DND-41 (cell line): ENCODE measurements around the gene LMAN2.

ENCODE experiments used
- ATAC-seq: fragments of 200-7000 bp; cut with Tn5 transposase; 3 replicates; pipeline ENCODE4 v1.9.1; 2021; ENCODE audit warnings: low read depth; ENCODE audit not compliant: insufficient read depth
- DNase-seq: peaks from one replicate; pipeline ENCODE4 v3.0.0-alpha.2; 2020
- H2AFZ ChIP-seq: 2 replicates; pipeline ENCODE4 v1.6.0; 2012; ENCODE audit warnings: low read depth, low read length
- H3K27ac ChIP-seq: 2 replicates; pipeline ENCODE4 v1.5.1; 2012; ENCODE audit warnings: low read length, inconsistent platforms
- H3K27me3 ChIP-seq: fragments of 200-600 bp; sonication (generic); 2 replicates; pipeline ENCODE4 v1.6.0; 2012; ENCODE audit warnings: low read length, mild to moderate bottlenecking, inconsistent platforms; ENCODE audit not compliant: insufficient read depth, poor library complexity
- H3K36me3 ChIP-seq: 2 replicates; pipeline ENCODE4 v1.5.1; 2012; ENCODE audit warnings: low read length, inconsistent platforms; ENCODE audit not compliant: insufficient read depth
- H3K4me1 ChIP-seq: 2 replicates; pipeline ENCODE4 v1.5.1; 2012; ENCODE audit warnings: mild to moderate bottlenecking, low read length; ENCODE audit not compliant: insufficient read depth
- H3K4me2 ChIP-seq: 2 replicates; pipeline ENCODE4 v1.6.0; 2012; ENCODE audit warnings: mild to moderate bottlenecking, moderate library complexity, low read length, inconsistent platforms; ENCODE audit not compliant: insufficient read depth
- H3K4me3 ChIP-seq, 2 experiments: fragments of 200-600 bp in 1 of 2; shearing (Covaris generic) in 1 of 2; 2 replicates each; pipeline ENCODE4 v1.5.1; 2012 to 2016; ENCODE audit warnings: inconsistent platforms in 2 of 2, low read length in 2 of 2, mild to moderate bottlenecking in 2 of 2, low read depth in 1 of 2, moderate library complexity in 1 of 2
- H3K79me2 ChIP-seq: 2 replicates; pipeline ENCODE4 v1.6.0; 2012; ENCODE audit warnings: low read length, inconsistent platforms; ENCODE audit not compliant: insufficient read depth
- H3K9ac ChIP-seq: 2 replicates; pipeline ENCODE4 v1.6.0; 2012; ENCODE audit warnings: low read depth, mild to moderate bottlenecking, inconsistent platforms, low read length, moderate library complexity
- H3K9me3 ChIP-seq: 2 replicates; pipeline ENCODE4 v1.5.1; 2012; ENCODE audit warnings: low read length, moderate library complexity, mild to moderate bottlenecking, inconsistent platforms; ENCODE audit not compliant: insufficient read depth, severe bottlenecking
- H4K20me1 ChIP-seq: 2 replicates; pipeline ENCODE4 v1.6.0; 2012; ENCODE audit warnings: low read length; ENCODE audit not compliant: insufficient read depth
- EZH2 ChIP-seq: IDR thresholded peaks from 3 replicates; pipeline ENCODE4 v1.6.1; 2012; ENCODE audit warnings: borderline replicate concordance, low read depth, mild to moderate bottlenecking, moderate library complexity, low read length, inconsistent platforms; ENCODE audit not compliant: severe bottlenecking
- TF ChIP-seq, protein P1 (sequence below): IDR thresholded peaks from 2 replicates; pipeline ENCODE4 v1.5.1; 2012; ENCODE audit warnings: borderline replicate concordance, low read length, moderate library complexity, mild to moderate bottlenecking; ENCODE audit not compliant: poor library complexity, severe bottlenecking; ENCODE audit errors: extremely low read depth

LMAN2 gene

GRCh38 chr5:177300236-177300880, 51.1 kb downstream of the LMAN2 start:
- Histone ChIP-seq H3K79me2 (peaks cover 36% of the 10 kb centered on the region), H3K4me2 (peak overlapping the region; percentile 55), H3K9ac (peak overlapping the region; percentile 37), H3K36me3 (peaks cover 51% of the 10 kb centered on the region), H2AFZ (peak overlapping the region; percentile 43; the same call in 1 of the 2 replicates), H3K4me1 (peaks cover 64% of the 10 kb centered on the region), H4K20me1 (peaks cover 30% of the 10 kb centered on the region; the same call in 1 of the 2 replicates), H3K9me3 (no peaks in the 10 kb centered on the region), H3K4me3 (peak overlapping the region in 1 of 2 experiments; percentile 16; a peak in 1 of 4 replicates), H3K27me3 (no peaks in the 10 kb centered on the region), H3K27ac (peak overlapping the region; percentile 82)
- peak; percentile 85 for DNase-seq
- no peak for TF ChIP-seq EZH2
- TF ChIP-seq, protein P1, sequence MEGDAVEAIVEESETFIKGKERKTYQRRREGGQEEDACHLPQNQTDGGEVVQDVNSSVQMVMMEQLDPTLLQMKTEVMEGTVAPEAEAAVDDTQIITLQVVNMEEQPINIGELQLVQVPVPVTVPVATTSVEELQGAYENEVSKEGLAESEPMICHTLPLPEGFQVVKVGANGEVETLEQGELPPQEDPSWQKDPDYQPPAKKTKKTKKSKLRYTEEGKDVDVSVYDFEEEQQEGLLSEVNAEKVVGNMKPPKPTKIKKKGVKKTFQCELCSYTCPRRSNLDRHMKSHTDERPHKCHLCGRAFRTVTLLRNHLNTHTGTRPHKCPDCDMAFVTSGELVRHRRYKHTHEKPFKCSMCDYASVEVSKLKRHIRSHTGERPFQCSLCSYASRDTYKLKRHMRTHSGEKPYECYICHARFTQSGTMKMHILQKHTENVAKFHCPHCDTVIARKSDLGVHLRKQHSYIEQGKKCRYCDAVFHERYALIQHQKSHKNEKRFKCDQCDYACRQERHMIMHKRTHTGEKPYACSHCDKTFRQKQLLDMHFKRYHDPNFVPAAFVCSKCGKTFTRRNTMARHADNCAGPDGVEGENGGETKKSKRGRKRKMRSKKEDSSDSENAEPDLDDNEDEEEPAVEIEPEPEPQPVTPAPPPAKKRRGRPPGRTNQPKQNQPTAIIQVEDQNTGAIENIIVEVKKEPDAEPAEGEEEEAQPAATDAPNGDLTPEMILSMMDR, result peak; percentile 58
- ATAC-seq, result peak; percentile 84

GRCh38 chr5:177299697-177300096, 51.8 kb downstream of the LMAN2 start:
- no peak for DNase-seq
- peaks cover 55% of the 10 kb centered on the region for H3K36me3 ChIP-seq

GRCh38 chr5:177297922-177298321, 53.5 kb downstream of the LMAN2 start:
- H3K36me3 ChIP-seq, result peaks cover 67% of the 10 kb centered on the region
- H3K9ac ChIP-seq, result no peak overlapping the region
- peaks cover 20% of the 10 kb centered on the region; the same call in 1 of the 2 replicates for H4K20me1 ChIP-seq
- H3K4me1 ChIP-seq, result peaks cover 50% of the 10 kb centered on the region
- H3K27ac ChIP-seq, result no peak overlapping the region
- H3K9me3 ChIP-seq, result no peaks in the 10 kb centered on the region
- ATAC-seq (no peak), DNase-seq (no peak)
- no peak overlapping the region for H2AFZ ChIP-seq
- H3K79me2 ChIP-seq, result peaks cover 14% of the 10 kb centered on the region
- TF ChIP-seq, protein P1, result no peak
- TF ChIP-seq EZH2, result no peak
- no peaks in the 10 kb centered on the region for H3K27me3 ChIP-seq
- no peak overlapping the region for H3K4me2 ChIP-seq
- no peak overlapping the region for H3K4me3 ChIP-seq

More at GRCh38 chr5:177299697-177300096, 51.8 kb downstream of the LMAN2 start:
- no peak for ATAC-seq
- peaks cover 27% of the 10 kb centered on the region; the same call in 1 of the 2 replicates for H4K20me1 ChIP-seq
- H3K9ac ChIP-seq, result peak overlapping the region; percentile 37; the same call in 1 of the 2 replicates
- peak overlapping the region; percentile 61 for H3K27ac ChIP-seq
- no peaks in the 10 kb centered on the region for H3K9me3 ChIP-seq
- H2AFZ ChIP-seq, result no peak overlapping the region
- no peaks in the 10 kb centered on the region for H3K27me3 ChIP-seq
- no peak for TF ChIP-seq EZH2
- TF ChIP-seq, protein P1, result no peak
- peaks cover 31% of the 10 kb centered on the region for H3K79me2 ChIP-seq
- H3K4me2 ChIP-seq, result peak overlapping the region; percentile 55
- H3K4me3 ChIP-seq, result no peak overlapping the region
- peaks cover 57% of the 10 kb centered on the region for H3K4me1 ChIP-seq
